ENCODE results near the gene FCER2.

FCER2 gene

GRCh38 chr19:7699417-7700401 is 2.2 kb downstream of the FCER2 start:
- DNase-seq = no peak

- DNase-seq = no peak
Measured at GRCh38 chr19:7699003-7699402, 2.9 kb downstream of the FCER2 start.

GRCh38 chr19:7698583-7698982 is 3.3 kb downstream of the FCER2 start:
- no peak for DNase-seq

- DNase-seq = no peak
Measured at GRCh38 chr19:7697721-7698287, 4.1 kb downstream of the FCER2 start.

- DNase-seq = no peak
Measured at GRCh38 chr19:7694499-7694898, 7.4 kb downstream of the FCER2 start.

GRCh38 chr19:7692417-7693088 is 9.4 kb downstream of the FCER2 start:
- no peak for DNase-seq

- DNase-seq = no peak
Measured at GRCh38 chr19:7691497-7691896, 10.4 kb downstream of the FCER2 start.

- DNase-seq = no peak
Measured at GRCh38 chr19:7690779-7691258, 11.1 kb downstream of the FCER2 start.

GRCh38 chr19:7689165-7689564 is 12.8 kb downstream of the FCER2 start:
- DNase-seq = no peak

- DNase-seq = no peak
Measured at GRCh38 chr19:7687177-7687576, 14.8 kb downstream of the FCER2 start.

GRCh38 chr19:7685546-7686445 is 16.1 kb downstream of the FCER2 start:
- no peak for DNase-seq

GRCh38 chr19:7682175-7682855 is 19.6 kb downstream of the FCER2 start:
- DNase-seq = no peak

- no peak for DNase-seq
Measured at GRCh38 chr19:7681340-7682174, 20.4 kb downstream of the FCER2 start.

GRCh38 chr19:7680606-7681339 is 21.2 kb downstream of the FCER2 start, which contains the start of gene TRAPPC5:
TSS of gene TRAPPC5 (plus strand) at chr19:7680833. CDS start at chr19:7682254, 1,421 bp downstream.
- peak; percentile 25 for DNase-seq

- DNase-seq = no peak
Measured at GRCh38 chr19:7679771-7680605, 21.9 kb downstream of the FCER2 start.

GRCh38 chr19:7678971-7679751 is 22.8 kb downstream of the FCER2 start:
- DNase-seq = no peak

- no peak for DNase-seq
Measured at GRCh38 chr19:7677669-7678311, 24.1 kb downstream of the FCER2 start.

- DNase-seq = no peak
Measured at GRCh38 chr19:7676854-7677253, 25.1 kb downstream of the FCER2 start, which contains the start of gene MCEMP1. TSS of gene MCEMP1 (plus strand) at chr19:7677090. CDS start at chr19:7677121, 31 bp downstream.
